Liver (tissue), 3 donors: ENCODE results near the gene PLA2R1.

Source experiments
- EGR1 ChIP-seq, 2 donors: IDR thresholded peaks; 2 replicates each; pipeline ENCODE4 v1.6.1; 2016 to 2018; ENCODE audit warnings: antibody characterized with exemption in 2 of 2, low read depth in 2 of 2
- FOXA1 ChIP-seq: IDR thresholded peaks from 2 replicates; pipeline ENCODE4 v1.6.1; 2016; ENCODE audit warnings: antibody characterized with exemption
- HNF4G ChIP-seq: IDR thresholded peaks from 2 replicates; pipeline ENCODE4 v1.6.1; 2016; ENCODE audit warnings: antibody characterized with exemption
- NR2F2 ChIP-seq: IDR thresholded peaks from 2 replicates; pipeline ENCODE4 v1.6.1; 2016; ENCODE audit warnings: antibody characterized with exemption
- RAD21 ChIP-seq, 2 donors: IDR thresholded peaks; 2 replicates each; pipeline ENCODE4 v1.6.1; 2016; ENCODE audit warnings: antibody characterized with exemption in 2 of 2, mild to moderate bottlenecking in 2 of 2
- TAF1 ChIP-seq: conservative IDR thresholded peaks from 2 replicates; pipeline ENCODE4 v1.6.1; 2016; ENCODE audit warnings: antibody characterized with exemption, mild to moderate bottlenecking
- TF ChIP-seq, protein P1 (sequence below): fragments of 150-350 bp; IDR thresholded peaks from 2 replicates; pipeline ENCODE4 v1.5.1; 2017; ENCODE audit warnings: improper control_type of control experiment, low read depth, low read length; ENCODE audit not compliant: missing input control
- TF ChIP-seq, protein P2 (sequence below): IDR thresholded peaks from 2 replicates; pipeline ENCODE4 v1.6.1; 2016; ENCODE audit warnings: antibody characterized with exemption, mild to moderate bottlenecking
- TF ChIP-seq, protein P3 (sequence below): IDR thresholded peaks from 2 replicates; pipeline ENCODE4 v1.6.1; 2016; ENCODE audit warnings: antibody characterized with exemption
- donor health status: healthy.
- donor health status: healthy.

DNA sequence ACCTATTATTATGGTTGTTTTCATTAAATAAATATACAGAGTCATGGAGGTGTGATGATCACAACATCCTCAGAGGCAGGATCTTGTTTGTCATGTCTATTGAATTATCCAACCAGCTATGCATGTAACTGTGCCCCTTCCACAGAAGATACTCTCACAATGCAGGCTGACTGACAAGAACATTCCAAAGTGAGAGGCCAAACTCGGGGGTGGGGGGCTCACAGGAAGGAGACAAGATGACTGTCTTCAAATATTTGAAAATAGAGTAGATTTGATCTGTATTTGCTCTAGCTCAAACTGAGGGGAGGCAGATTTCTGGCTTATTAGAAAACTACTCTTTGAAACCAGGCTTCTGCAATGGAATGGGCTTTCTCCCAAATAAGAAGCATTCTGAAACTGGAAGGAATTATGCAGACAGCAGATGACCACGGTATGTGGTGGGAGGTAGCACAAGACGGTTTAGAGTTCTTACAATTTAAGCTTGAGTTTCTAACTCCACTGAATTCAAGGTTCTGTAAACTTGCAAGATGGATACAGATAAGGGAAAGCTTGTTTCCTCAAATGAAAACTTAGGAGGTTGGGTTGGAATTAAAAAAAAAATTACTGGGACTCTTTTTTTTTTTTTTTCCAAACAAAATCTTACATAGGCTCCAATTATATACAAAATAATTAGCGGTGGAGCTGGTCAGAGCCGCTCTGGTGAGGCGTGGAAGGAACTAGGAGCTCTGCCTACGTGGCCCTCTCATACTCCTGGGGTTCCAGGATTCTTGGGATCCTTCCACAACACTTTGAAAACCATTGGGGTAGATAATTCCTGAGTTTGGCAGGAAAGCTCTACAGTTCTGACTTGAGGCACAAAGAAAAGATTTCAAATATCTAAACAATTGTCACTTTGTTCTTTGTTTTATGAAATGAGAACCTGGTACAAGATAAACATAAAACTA is 79.3 kb downstream of the PLA2R1 start:
- TF ChIP-seq RAD21 (IDR thresholded peaks at IDR 0.05) (no peak), TAF1 (no peak), HNF4G (no peak), EGR1 (IDR thresholded peaks at IDR 0.05; ENCODE audit: low read depth in 2 of 2) (no peak), NR2F2 (no peak), FOXA1 (no peak)
- TF ChIP-seq, protein P1, sequence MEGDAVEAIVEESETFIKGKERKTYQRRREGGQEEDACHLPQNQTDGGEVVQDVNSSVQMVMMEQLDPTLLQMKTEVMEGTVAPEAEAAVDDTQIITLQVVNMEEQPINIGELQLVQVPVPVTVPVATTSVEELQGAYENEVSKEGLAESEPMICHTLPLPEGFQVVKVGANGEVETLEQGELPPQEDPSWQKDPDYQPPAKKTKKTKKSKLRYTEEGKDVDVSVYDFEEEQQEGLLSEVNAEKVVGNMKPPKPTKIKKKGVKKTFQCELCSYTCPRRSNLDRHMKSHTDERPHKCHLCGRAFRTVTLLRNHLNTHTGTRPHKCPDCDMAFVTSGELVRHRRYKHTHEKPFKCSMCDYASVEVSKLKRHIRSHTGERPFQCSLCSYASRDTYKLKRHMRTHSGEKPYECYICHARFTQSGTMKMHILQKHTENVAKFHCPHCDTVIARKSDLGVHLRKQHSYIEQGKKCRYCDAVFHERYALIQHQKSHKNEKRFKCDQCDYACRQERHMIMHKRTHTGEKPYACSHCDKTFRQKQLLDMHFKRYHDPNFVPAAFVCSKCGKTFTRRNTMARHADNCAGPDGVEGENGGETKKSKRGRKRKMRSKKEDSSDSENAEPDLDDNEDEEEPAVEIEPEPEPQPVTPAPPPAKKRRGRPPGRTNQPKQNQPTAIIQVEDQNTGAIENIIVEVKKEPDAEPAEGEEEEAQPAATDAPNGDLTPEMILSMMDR = no peak
- TF ChIP-seq, protein P2, sequence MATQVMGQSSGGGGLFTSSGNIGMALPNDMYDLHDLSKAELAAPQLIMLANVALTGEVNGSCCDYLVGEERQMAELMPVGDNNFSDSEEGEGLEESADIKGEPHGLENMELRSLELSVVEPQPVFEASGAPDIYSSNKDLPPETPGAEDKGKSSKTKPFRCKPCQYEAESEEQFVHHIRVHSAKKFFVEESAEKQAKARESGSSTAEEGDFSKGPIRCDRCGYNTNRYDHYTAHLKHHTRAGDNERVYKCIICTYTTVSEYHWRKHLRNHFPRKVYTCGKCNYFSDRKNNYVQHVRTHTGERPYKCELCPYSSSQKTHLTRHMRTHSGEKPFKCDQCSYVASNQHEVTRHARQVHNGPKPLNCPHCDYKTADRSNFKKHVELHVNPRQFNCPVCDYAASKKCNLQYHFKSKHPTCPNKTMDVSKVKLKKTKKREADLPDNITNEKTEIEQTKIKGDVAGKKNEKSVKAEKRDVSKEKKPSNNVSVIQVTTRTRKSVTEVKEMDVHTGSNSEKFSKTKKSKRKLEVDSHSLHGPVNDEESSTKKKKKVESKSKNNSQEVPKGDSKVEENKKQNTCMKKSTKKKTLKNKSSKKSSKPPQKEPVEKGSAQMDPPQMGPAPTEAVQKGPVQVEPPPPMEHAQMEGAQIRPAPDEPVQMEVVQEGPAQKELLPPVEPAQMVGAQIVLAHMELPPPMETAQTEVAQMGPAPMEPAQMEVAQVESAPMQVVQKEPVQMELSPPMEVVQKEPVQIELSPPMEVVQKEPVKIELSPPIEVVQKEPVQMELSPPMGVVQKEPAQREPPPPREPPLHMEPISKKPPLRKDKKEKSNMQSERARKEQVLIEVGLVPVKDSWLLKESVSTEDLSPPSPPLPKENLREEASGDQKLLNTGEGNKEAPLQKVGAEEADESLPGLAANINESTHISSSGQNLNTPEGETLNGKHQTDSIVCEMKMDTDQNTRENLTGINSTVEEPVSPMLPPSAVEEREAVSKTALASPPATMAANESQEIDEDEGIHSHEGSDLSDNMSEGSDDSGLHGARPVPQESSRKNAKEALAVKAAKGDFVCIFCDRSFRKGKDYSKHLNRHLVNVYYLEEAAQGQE = no peak
- TF ChIP-seq, protein P3, sequence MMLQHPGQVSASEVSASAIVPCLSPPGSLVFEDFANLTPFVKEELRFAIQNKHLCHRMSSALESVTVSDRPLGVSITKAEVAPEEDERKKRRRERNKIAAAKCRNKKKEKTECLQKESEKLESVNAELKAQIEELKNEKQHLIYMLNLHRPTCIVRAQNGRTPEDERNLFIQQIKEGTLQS = no peak
